Upper lobe of right lung (tissue), 1 donor: ENCODE results near the gene CSMD2. TPM values are rescaled to one million over a fixed set of nuclear protein-coding genes. Genes with fewer than 3 reads are reported as not detected.

Source experiments
- ATAC-seq: fragments of 200-7000 bp; cut with Tn5 transposase; one replicate; pipeline ENCODE4 v1.9.1; 2020; ENCODE audit warnings: mild to moderate bottlenecking, moderate library complexity
- DNase-seq: peaks from one replicate; pipeline ENCODE4 v3.0.0-alpha.2; 2020
- H3K27ac ChIP-seq: fragments of 200-600 bp; one replicate; pipeline ENCODE4 v1.8.0; 2022
- H3K27me3 ChIP-seq: fragments of 200-600 bp; one replicate; pipeline ENCODE4 v1.8.0; 2022; ENCODE audit warnings: mild to moderate bottlenecking
- H3K36me3 ChIP-seq: fragments of 200-600 bp; one replicate; pipeline ENCODE4 v1.8.0; 2022
- H3K4me1 ChIP-seq: fragments of 200-600 bp; one replicate; pipeline ENCODE4 v1.8.0; 2022
- H3K4me3 ChIP-seq: fragments of 200-600 bp; one replicate; pipeline ENCODE4 v1.8.0; 2022; ENCODE audit warnings: mild to moderate bottlenecking
- H3K9me3 ChIP-seq: fragments of 200-600 bp; one replicate; pipeline ENCODE4 v1.8.0; 2022
- intact Hi-C: fragments of 100-400 bp; cut with DNase I; formaldehyde crosslinking; loops from one replicate; pipeline ENCODE4 v1.11.0; 2022
- total RNA-seq: library from RNA; stranded (reverse); fragmentation: NEBNext Ultra II Directional; extraction: Animal tissue kit (Norgen Biotek cat#: 25700); gene quantifications from one replicate; pipeline ENCODE4 v1.2.1, GENCODE V29; 2021
- TF ChIP-seq, protein P1 (sequence below): fragments of 200-600 bp; IDR thresholded peaks from one replicate; pipeline ENCODE4 v1.8.0; 2022; ENCODE audit warnings: antibody characterized with exemption
- donor health status: DM: no; HTN: yes; CAD: no; lungs with severe emphysema.

CSMD2 gene
- total RNA-seq, 1 donor from 2014 or later = 0.67 TPM

DNA sequence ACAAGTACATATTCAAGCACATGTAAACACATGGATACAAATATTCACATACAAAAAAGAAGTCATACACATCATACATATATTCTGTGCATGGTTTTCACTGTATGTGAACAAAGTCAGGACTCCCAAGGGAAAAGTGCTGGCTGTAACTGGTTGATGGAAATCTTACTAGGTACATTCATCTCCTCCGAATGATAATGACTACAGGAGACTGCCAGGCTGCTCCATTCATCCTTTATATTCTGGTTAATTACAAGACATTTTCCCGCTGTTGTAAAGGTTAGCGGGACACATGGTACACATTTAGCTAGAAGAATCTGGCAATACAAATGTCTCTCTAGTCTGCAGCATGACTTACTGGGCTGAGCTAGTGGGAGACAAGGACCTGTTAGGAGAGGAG lies 327.4 kb downstream of the CSMD2 start:
- no peak for DNase-seq
- no peak overlapping the region for H3K4me3 ChIP-seq
- TF ChIP-seq, protein P1, sequence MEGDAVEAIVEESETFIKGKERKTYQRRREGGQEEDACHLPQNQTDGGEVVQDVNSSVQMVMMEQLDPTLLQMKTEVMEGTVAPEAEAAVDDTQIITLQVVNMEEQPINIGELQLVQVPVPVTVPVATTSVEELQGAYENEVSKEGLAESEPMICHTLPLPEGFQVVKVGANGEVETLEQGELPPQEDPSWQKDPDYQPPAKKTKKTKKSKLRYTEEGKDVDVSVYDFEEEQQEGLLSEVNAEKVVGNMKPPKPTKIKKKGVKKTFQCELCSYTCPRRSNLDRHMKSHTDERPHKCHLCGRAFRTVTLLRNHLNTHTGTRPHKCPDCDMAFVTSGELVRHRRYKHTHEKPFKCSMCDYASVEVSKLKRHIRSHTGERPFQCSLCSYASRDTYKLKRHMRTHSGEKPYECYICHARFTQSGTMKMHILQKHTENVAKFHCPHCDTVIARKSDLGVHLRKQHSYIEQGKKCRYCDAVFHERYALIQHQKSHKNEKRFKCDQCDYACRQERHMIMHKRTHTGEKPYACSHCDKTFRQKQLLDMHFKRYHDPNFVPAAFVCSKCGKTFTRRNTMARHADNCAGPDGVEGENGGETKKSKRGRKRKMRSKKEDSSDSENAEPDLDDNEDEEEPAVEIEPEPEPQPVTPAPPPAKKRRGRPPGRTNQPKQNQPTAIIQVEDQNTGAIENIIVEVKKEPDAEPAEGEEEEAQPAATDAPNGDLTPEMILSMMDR = no peak

DNA sequence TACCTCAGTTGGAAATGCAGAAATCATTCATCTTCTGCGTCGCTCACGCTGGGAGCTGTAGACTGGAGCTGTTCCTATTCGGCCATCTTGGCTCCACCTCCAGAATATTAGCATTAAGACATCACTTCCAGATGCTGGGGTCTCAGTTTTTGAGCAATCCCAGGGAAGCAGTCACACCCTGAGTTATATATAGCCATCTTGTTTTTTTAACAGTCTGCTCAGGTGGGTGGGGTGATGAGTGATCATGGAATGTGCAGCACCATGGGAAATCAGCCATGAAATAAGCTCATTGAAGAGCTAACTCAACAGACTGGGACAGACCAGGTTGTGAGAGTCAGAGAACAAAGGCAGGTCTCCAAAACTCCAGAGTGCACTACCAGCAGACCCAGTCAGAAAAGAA lies 328.1 kb downstream of the CSMD2 start:
- no peaks in the 10 kb centered on the region for H3K9me3 ChIP-seq
- H3K27ac ChIP-seq = no peak overlapping the region
- H3K27me3 ChIP-seq = no peaks in the 10 kb centered on the region
- TF ChIP-seq, protein P1 = no peak
- no peak overlapping the region for H3K4me3 ChIP-seq
- no peaks in the 10 kb centered on the region for H3K36me3 ChIP-seq
- intact Hi-C loops = no loop called here
- DNase-seq = no peak
- H3K4me1 ChIP-seq = no peaks in the 10 kb centered on the region
- no peak for ATAC-seq

More for the DNA sequence above, 327.4 kb downstream of the CSMD2 start:
- Histone ChIP-seq H3K4me1 (no peaks in the 10 kb centered on the region), H3K36me3 (no peaks in the 10 kb centered on the region), H3K9me3 (no peaks in the 10 kb centered on the region), H3K27ac (no peak overlapping the region), H3K27me3 (no peaks in the 10 kb centered on the region)
- intact Hi-C loops = no loop called here
- no peak for ATAC-seq

DNA sequence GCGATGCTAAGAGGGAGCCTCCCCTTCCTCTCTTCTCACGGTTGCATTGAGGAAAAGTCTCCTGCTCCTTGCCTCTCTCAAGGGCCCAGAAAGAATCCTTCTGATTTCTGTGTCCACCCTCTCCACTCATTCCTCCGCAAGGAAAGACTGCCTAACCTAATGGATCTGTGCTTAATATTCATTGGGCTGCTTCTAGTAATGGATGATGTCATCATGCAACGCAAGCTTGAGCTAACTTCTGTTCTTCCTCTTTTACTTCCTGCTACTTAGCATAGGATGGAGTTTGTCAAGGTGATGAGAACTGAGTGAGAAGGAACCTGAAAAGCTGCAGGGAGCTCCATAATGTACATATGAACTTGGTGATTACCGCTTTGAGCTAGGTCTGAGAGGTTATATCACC lies 336.4 kb downstream of the CSMD2 start:
- intact Hi-C loops = no loop called here
- Histone ChIP-seq H3K9me3 (no peaks in the 10 kb centered on the region), H3K27ac (no peak overlapping the region), H3K4me3 (no peak overlapping the region), H3K36me3 (no peaks in the 10 kb centered on the region), H3K4me1 (no peaks in the 10 kb centered on the region), H3K27me3 (no peaks in the 10 kb centered on the region)
- ATAC-seq (no peak), DNase-seq (no peak)
- TF ChIP-seq, protein P1 = no peak

DNA sequence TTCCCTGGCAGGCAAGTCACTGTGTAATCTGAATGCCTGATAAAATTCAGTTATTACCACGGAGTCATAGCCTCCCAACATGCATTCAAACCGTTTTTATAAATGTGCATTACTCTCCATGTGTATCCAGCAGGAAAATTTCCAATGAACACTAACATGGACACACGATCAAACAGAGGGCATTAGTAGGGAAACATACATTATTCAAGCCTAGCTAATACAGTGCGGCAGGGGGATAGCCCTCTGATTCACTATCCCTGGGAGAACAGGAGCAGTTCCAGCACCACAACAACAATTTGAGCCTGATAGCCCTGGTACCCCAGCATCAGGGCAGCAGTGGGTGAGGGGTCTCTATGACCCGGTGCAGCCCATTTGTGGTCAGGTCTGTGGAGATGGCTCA lies 337.0 kb downstream of the CSMD2 start:
- no peak overlapping the region for H3K27ac ChIP-seq
- H3K4me1 ChIP-seq = no peaks in the 10 kb centered on the region
- ATAC-seq (no peak), DNase-seq (no peak)
- TF ChIP-seq, protein P1 = no peak
- intact Hi-C loops = no loop called here
- no peak overlapping the region for H3K4me3 ChIP-seq
- no peaks in the 10 kb centered on the region for H3K9me3 ChIP-seq
- H3K36me3 ChIP-seq = no peaks in the 10 kb centered on the region
- peaks cover 3% of the 10 kb centered on the region for H3K27me3 ChIP-seq

DNA sequence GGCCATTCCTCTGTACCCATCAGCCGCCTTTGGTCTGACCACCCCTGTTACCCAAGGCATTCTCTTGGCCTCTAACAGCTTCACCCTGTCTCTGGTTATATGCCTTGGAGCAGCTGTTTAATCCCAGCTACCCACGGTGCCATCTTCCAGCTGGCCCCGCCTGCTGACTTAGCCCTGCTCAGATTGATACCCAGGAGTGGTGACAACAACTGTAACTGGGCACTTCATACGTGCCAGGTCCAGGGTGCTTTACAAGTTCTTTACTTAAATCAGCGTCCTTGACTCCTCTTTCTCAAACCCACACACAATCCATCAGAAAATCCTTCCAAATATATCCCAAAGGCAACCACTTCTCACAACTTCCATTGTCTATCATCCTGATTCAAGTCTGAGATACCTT lies 338.3 kb downstream of the CSMD2 start:
- no peaks in the 10 kb centered on the region for H3K9me3 ChIP-seq
- ATAC-seq (no peak), DNase-seq (no peak)
- H3K27me3 ChIP-seq = peaks cover 6% of the 10 kb centered on the region
- H3K36me3 ChIP-seq = no peaks in the 10 kb centered on the region
- TF ChIP-seq, protein P1 = no peak
- no peaks in the 10 kb centered on the region for H3K4me1 ChIP-seq
- no peak overlapping the region for H3K4me3 ChIP-seq
- H3K27ac ChIP-seq = no peak overlapping the region
- intact Hi-C loops = no loop called here

DNA sequence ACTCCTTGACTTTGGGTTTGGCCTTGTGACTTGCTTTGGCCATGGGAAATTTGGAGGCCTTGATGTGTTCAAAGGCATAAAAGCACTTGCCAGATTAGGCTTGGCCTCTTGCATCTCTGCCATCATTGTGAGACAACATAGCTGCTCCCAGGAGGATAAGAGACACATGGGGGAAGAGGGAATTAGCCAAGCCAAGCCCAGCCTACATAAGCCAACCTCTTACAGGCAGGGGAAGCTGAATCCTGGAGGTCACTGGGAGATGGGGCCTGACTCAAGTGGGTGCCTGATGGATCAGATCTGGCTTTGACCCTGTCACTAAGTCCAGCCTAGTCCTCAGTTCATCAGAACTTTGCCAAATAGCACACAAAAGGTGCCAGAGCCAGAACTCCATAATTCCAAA lies 338.7 kb downstream of the CSMD2 start:
- intact Hi-C loops = no loop called here
- H3K27ac ChIP-seq = no peak overlapping the region
- TF ChIP-seq, protein P1 = no peak

More for the DNA sequence above, 338.7 kb downstream of the CSMD2 start:
- Histone ChIP-seq H3K27me3 (peaks cover 6% of the 10 kb centered on the region), H3K9me3 (no peaks in the 10 kb centered on the region), H3K36me3 (no peaks in the 10 kb centered on the region), H3K4me3 (no peak overlapping the region), H3K4me1 (no peaks in the 10 kb centered on the region)
- no peak for ATAC-seq
- DNase-seq = no peak
